ENCODE data around the gene PTPN7.

GRCh38 chr1:202187697-202188407 is 27.4 kb upstream of the PTPN7 start:
- no peak for TF ChIP-seq YY1 (IDR thresholded peaks at IDR 0.05; ENCODE audit: insufficient read depth, insufficient read length)
- no peak for TF ChIP-seq ZNF274 (IDR thresholded peaks at IDR 0.05; ENCODE audit: low read depth, low read length)

All from NT2/D1 (cell line).